H1 (cell line): ENCODE data around the gene LRRFIP1. TPM values are rescaled to one million over a fixed set of nuclear protein-coding genes. Genes with fewer than 3 reads are reported as not detected.

Experiments used
- CTCF ChIA-PET: fragments of 300-600 bp; sonication (Branson Sonifier 250); formaldehyde crosslinking; loops from one replicate; lab custom pipeline; 2021; ENCODE audit not compliant: partially characterized antibody; lab: Charles Lee
- POLR2A ChIA-PET: fragments of 300-600 bp; sonication (Branson Sonifier 250); formaldehyde crosslinking; loops from one replicate; lab custom pipeline; 2021; ENCODE audit warnings: inconsistent platforms; ENCODE audit not compliant: partially characterized antibody; lab: Charles Lee
- DNase-seq, 2 experiments: peaks; one replicate each; pipeline versions ENCODE4 v3.0.0 to v3.0.0-alpha.2; 2010 to 2022; ENCODE audit warnings: low spot score in 2 of 2, low read depth in 1 of 2, mixed read lengths in 1 of 2
- FAIRE-seq: peaks from 2 replicates; lab custom pipeline; 2011; peaks lifted over from hg19 to GRCh38; lab: Jason Lieb, UNC
- H2AFZ ChIP-seq: 2 replicates; pipeline ENCODE4 v1.8.1; 2012; ENCODE audit warnings: low read length, inconsistent platforms
- H2AK5ac ChIP-seq: 2 replicates; pipeline ENCODE4 v1.6.1; 2013; ENCODE audit warnings: low read depth, low read length
- H2BK120ac ChIP-seq: replicated peaks from 2 replicates; pipeline ENCODE3; 2013; ENCODE audit warnings: low read depth, low read length, inconsistent platforms
- H2BK12ac ChIP-seq: 2 replicates; pipeline ENCODE4 v1.6.1; 2013; ENCODE audit warnings: low read depth, low read length
- H2BK15ac ChIP-seq: 2 replicates; pipeline ENCODE4 v1.6.1; 2013; ENCODE audit warnings: low read length
- H2BK20ac ChIP-seq: 2 replicates; pipeline ENCODE4 v1.6.1; 2013; ENCODE audit warnings: low read length
- H2BK5ac ChIP-seq: 2 replicates; pipeline ENCODE4 v1.6.1; 2013; ENCODE audit warnings: low read depth, low read length
- H3K14ac ChIP-seq: 2 replicates; pipeline ENCODE4 v1.6.1; 2013; ENCODE audit warnings: inconsistent platforms; ENCODE audit not compliant: insufficient read length
- H3K18ac ChIP-seq: 2 replicates; pipeline ENCODE4 v1.6.1; 2013; ENCODE audit warnings: low read length; ENCODE audit errors: extremely low read depth
- H3K23ac ChIP-seq: 2 replicates; pipeline ENCODE4 v1.6.1; 2013; ENCODE audit warnings: inconsistent platforms; ENCODE audit not compliant: insufficient read length
- H3K23me2 ChIP-seq: 2 replicates; pipeline ENCODE4 v1.6.1; 2013; ENCODE audit warnings: low read depth, low read length
- H3K27ac ChIP-seq: 2 replicates; pipeline ENCODE4 v1.6.1; 2011; ENCODE audit warnings: low read depth, low read length, inconsistent platforms
- H3K27me3 ChIP-seq, 4 experiments: replicated peaks in 1 of 4; 1 replicate in 1 of 4; 2 replicates in 3 of 4; pipeline versions ENCODE4 v1.6.1 to v1.8.1; 2011 to 2013; ENCODE audit warnings: low read length in 3 of 4, mild to moderate bottlenecking in 3 of 4, inconsistent platforms in 2 of 4, mixed read lengths in 2 of 4, moderate library complexity in 1 of 4; ENCODE audit not compliant: control insufficient read depth in 3 of 4, insufficient read depth in 3 of 4; ENCODE audit errors: extremely low read depth in 1 of 4
- H3K36me3 ChIP-seq, 4 experiments: 2 replicates each; pipeline versions ENCODE4 v1.6.1 to v1.8.1; 2011 to 2013; ENCODE audit warnings: mild to moderate bottlenecking in 4 of 4, low read length in 3 of 4, moderate library complexity in 2 of 4, control low read depth in 1 of 4, inconsistent platforms in 1 of 4; ENCODE audit not compliant: insufficient read depth in 4 of 4, control insufficient read depth in 2 of 4
- H3K4ac ChIP-seq: replicated peaks from 2 replicates; pipeline ENCODE3; 2013; ENCODE audit warnings: low read length, low read depth, mixed read lengths, inconsistent platforms; ENCODE audit not compliant: insufficient read length
- H3K4me1 ChIP-seq, 4 experiments: replicated peaks in 1 of 4; 1 replicate in 1 of 4; 2 replicates in 3 of 4; pipeline versions ENCODE4 v1.6.1 to v1.8.1; 2011 to 2013; ENCODE audit warnings: low read length in 3 of 4, inconsistent platforms in 2 of 4, mixed read lengths in 1 of 4; ENCODE audit not compliant: insufficient read depth in 4 of 4, control insufficient read depth in 3 of 4
- H3K4me2 ChIP-seq, 2 experiments: 2 replicates each; pipeline versions ENCODE4 v1.6.1 to v1.8.1; 2011 to 2013; ENCODE audit warnings: low read depth in 2 of 2, low read length in 2 of 2, control low read depth in 1 of 2, inconsistent platforms in 1 of 2, mild to moderate bottlenecking in 1 of 2; ENCODE audit not compliant: insufficient read depth in 1 of 2
- H3K4me3 ChIP-seq, 4 experiments: fragments of 200-600, 300-600 bp in 1 of 4; sonication (generic), shearing (Covaris generic), sonication (Bioruptor Twin) in 1 of 4; 2 replicates each; pipeline versions ENCODE4 v1.5.1 to v1.8.1; 2011 to 2016; ENCODE audit warnings: low read length in 4 of 4, low read depth in 3 of 4, control low read depth in 2 of 4, inconsistent platforms in 2 of 4, mild to moderate bottlenecking in 2 of 4, mixed read lengths in 1 of 4, moderate library complexity in 1 of 4; ENCODE audit not compliant: insufficient read depth in 2 of 4; ENCODE audit errors: extremely low read depth in 1 of 4
- H3K56ac ChIP-seq: replicated peaks from 2 replicates; pipeline ENCODE3; 2013; ENCODE audit warnings: low read depth, mild to moderate bottlenecking, mixed read lengths, low read length, inconsistent platforms; ENCODE audit not compliant: insufficient read length
- H3K79me1 ChIP-seq: 2 replicates; pipeline ENCODE4 v1.6.1; 2013; ENCODE audit warnings: low read depth, low read length, control low read depth
- H3K79me2 ChIP-seq, 2 experiments: 2 replicates each; pipeline versions ENCODE4 v1.6.1 to v1.8.1; 2012 to 2013; ENCODE audit warnings: low read length in 2 of 2, mild to moderate bottlenecking in 2 of 2, inconsistent platforms in 1 of 2; ENCODE audit not compliant: insufficient read depth in 2 of 2, control insufficient read depth in 1 of 2
- H3K9ac ChIP-seq, 4 experiments: replicated peaks in 1 of 4; 1 replicate in 1 of 4; 2 replicates in 3 of 4; pipeline versions ENCODE4 v1.6.1 to v1.8.1; 2011 to 2013; ENCODE audit warnings: low read depth in 3 of 4, low read length in 3 of 4, control low read depth in 2 of 4, mild to moderate bottlenecking in 2 of 4, moderate library complexity in 2 of 4, inconsistent platforms in 1 of 4; ENCODE audit errors: extremely low read depth in 1 of 4
- H3K9me3 ChIP-seq, 2 experiments: 2 replicates each; pipeline versions ENCODE4 v1.6.1 to v1.8.1; 2012 to 2013; ENCODE audit warnings: mild to moderate bottlenecking in 2 of 2, moderate library complexity in 2 of 2, control low read depth in 1 of 2, inconsistent platforms in 1 of 2, low read depth in 1 of 2, low read length in 1 of 2, mixed read lengths in 1 of 2; ENCODE audit not compliant: insufficient read depth in 2 of 2
- H4K20me1 ChIP-seq, 2 experiments: replicated peaks in 1 of 2; 2 replicates each; pipeline versions ENCODE3 to v1.8.1; 2011 to 2013; ENCODE audit warnings: inconsistent platforms in 2 of 2, low read length in 2 of 2, mild to moderate bottlenecking in 1 of 2; ENCODE audit not compliant: insufficient read depth in 2 of 2, control insufficient read depth in 1 of 2
- H4K5ac ChIP-seq: 2 replicates; pipeline ENCODE4 v1.6.1; 2013; ENCODE audit warnings: low read length, low read depth, mixed read lengths, inconsistent platforms; ENCODE audit not compliant: insufficient read length
- H4K8ac ChIP-seq: 2 replicates; pipeline ENCODE4 v1.8.0; 2013; ENCODE audit warnings: mild to moderate bottlenecking, moderate library complexity, low read length, inconsistent platforms; ENCODE audit not compliant: insufficient read depth; ENCODE audit errors: extremely low read depth
- H4K91ac ChIP-seq: replicated peaks from 2 replicates; pipeline ENCODE3; 2013; ENCODE audit warnings: low read length, mixed read lengths, inconsistent platforms; ENCODE audit not compliant: insufficient read length
- BACH1 ChIP-seq: IDR thresholded peaks from 2 replicates; pipeline ENCODE4 v1.6.1; 2012; ENCODE audit warnings: low read length, improper control_type of control experiment
- FOSL1 ChIP-seq: IDR thresholded peaks from 2 replicates; pipeline ENCODE4 v1.6.1; 2011; ENCODE audit warnings: mild to moderate bottlenecking, low read depth, low read length, moderate library complexity; ENCODE audit not compliant: insufficient read depth
- GABPA ChIP-seq: IDR thresholded peaks from 2 replicates; pipeline ENCODE4 v1.6.1; 2011; ENCODE audit warnings: mild to moderate bottlenecking, low read length, moderate library complexity, borderline replicate concordance; ENCODE audit not compliant: insufficient read depth
- POU5F1 ChIP-seq: IDR thresholded peaks from 2 replicates; pipeline ENCODE4 v1.6.1; 2011; ENCODE audit warnings: low read depth, mild to moderate bottlenecking, low read length, moderate library complexity
- WGBS, 2 experiments: shearing (Covaris generic) in 1 of 2; methylation state at CpG; one replicate each; pipeline versions ENCODE4 v1.1.6 to v1.1.7; 2013 to 2015; ENCODE audit warnings: low lambda C conversion rate in 2 of 2, mixed read lengths in 2 of 2, inconsistent platforms in 1 of 2, low coverage in 1 of 2, missing lambda C conversion rate in 1 of 2; ENCODE audit not compliant: insufficient replicate concordance in 2 of 2, insufficient coverage in 1 of 2, insufficient read length in 1 of 2; ENCODE audit errors: extremely low coverage in 1 of 2, missing lambda C conversion rate in 1 of 2; 5-methylcytosine and 5-hydroxymethylcytosine counted together
- polyA plus RNA-seq, 7 experiments: library from polyadenylated mRNA; depleted of rRNA in 3 of 7; stranded (reverse) in 5 of 7; unstranded in 2 of 7; fragments of >200 nt in 5 of 7; fragments of 200-250 nt in 2 of 7; gene quantifications; 1 replicate in 5 of 7; 2 replicates in 1 of 7; 4 replicates in 1 of 7; pipeline versions ENCODE4 v1.2.1 to v1.2.3, GENCODE V29; 2011 to 2013; ENCODE audit warnings: missing spikeins in 2 of 7, mixed read lengths in 2 of 7
- total RNA-seq: library from RNA; stranded (reverse); fragmentation: NEBNext Ultra II Directional; extraction: Animal tissue kit (Norgen Biotek cat#: 25700); gene quantifications from 2 replicates; pipeline ENCODE4 v1.2.1, GENCODE V29; 2021
- TF ChIP-seq, protein P1 (sequence below), 3 experiments: IDR thresholded peaks; 1 replicate in 2 of 3; 2 replicates in 1 of 3; pipeline versions ENCODE4 v1.5.1 to v1.6.1; 2011; ENCODE audit warnings: low read length in 3 of 3, mild to moderate bottlenecking in 3 of 3, inconsistent platforms in 2 of 3, low read depth in 1 of 3, moderate library complexity in 1 of 3; ENCODE audit not compliant: insufficient read depth in 1 of 3; ENCODE audit errors: control extremely low read depth in 1 of 3

LRRFIP1 gene
- total and polyA plus RNA-seq, 2 of the 8 experiments (the other 6 are each of a cell fraction or from before 2014, with no cell fraction given), result 12.1 to 75.8 TPM

DNA sequence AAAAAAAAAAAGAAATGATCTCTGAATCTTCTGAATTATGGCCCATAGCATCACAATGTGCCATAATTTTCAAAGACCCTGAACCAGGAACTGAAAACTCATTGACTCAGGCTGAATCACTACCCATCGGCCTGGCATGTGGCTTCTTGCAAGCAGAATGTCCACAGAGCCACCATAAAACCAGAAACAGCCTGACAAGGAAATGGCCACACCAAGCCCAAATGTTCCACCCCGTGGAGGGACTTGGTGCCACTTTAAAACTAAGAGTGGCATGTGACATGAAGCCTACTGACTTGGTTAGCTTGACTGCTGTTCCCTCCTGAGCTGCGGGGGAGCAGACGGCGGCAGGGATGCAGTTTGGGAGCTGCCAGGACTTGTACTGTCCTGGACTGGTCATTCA, 100.0 kb downstream of the LRRFIP1 start:
- DNase-seq, result no peak
- Histone ChIP-seq H3K4me2 (no peak overlapping the region), H4K8ac (no peak overlapping the region), H3K9ac (no peak overlapping the region), H2BK12ac (no peak overlapping the region), H2AFZ (no peak overlapping the region), H2BK5ac (no peak overlapping the region), H3K27me3 (no peaks in the 10 kb centered on the region), H4K5ac (no peak overlapping the region), H3K36me3 (no peaks in the 10 kb centered on the region; a peak in 1 of 8 replicates), H4K91ac (no peak overlapping the region), H3K4me1 (peaks cover 1 to 11% (median 5%) of the 10 kb centered on the region in 4 experiments; a peak in 4 of 7 replicates), H3K9me3 (no peaks in the 10 kb centered on the region), H3K56ac (no peak overlapping the region), H3K23me2 (no peaks in the 10 kb centered on the region), H3K27ac (no peak overlapping the region), H3K18ac (no peak overlapping the region), H3K4ac (no peak overlapping the region), H3K4me3 (no peak overlapping the region), H3K79me2 (peaks cover 3 to 39% of the 10 kb centered on the region in 2 experiments; a peak in 3 of 4 replicates), H2BK15ac (peak overlapping the region; percentile 31; the same call in 1 of the 2 replicates), H3K23ac (no peak overlapping the region), H4K20me1 (peaks cover 3 to 9% of the 10 kb centered on the region in 2 experiments), H2BK120ac (no peak overlapping the region), H3K79me1 (peaks cover 10% of the 10 kb centered on the region; the same call in 1 of the 2 replicates), H2AK5ac (no peak overlapping the region), H2BK20ac (no peak overlapping the region), H3K14ac (no peak overlapping the region)
- no peak for FAIRE-seq
- TF ChIP-seq BACH1 (no peak), FOSL1 (no peak), POU5F1 (no peak), GABPA (no peak)
- TF ChIP-seq, protein P1, sequence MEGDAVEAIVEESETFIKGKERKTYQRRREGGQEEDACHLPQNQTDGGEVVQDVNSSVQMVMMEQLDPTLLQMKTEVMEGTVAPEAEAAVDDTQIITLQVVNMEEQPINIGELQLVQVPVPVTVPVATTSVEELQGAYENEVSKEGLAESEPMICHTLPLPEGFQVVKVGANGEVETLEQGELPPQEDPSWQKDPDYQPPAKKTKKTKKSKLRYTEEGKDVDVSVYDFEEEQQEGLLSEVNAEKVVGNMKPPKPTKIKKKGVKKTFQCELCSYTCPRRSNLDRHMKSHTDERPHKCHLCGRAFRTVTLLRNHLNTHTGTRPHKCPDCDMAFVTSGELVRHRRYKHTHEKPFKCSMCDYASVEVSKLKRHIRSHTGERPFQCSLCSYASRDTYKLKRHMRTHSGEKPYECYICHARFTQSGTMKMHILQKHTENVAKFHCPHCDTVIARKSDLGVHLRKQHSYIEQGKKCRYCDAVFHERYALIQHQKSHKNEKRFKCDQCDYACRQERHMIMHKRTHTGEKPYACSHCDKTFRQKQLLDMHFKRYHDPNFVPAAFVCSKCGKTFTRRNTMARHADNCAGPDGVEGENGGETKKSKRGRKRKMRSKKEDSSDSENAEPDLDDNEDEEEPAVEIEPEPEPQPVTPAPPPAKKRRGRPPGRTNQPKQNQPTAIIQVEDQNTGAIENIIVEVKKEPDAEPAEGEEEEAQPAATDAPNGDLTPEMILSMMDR (IDR thresholded peaks at IDR 0.05; ENCODE audit: control extremely low read depth in 1 of 3, insufficient read depth in 1 of 3, low read depth in 1 of 3, low read length in 3 of 3), result no peak
- WGBS, 2 experiments, result 95% methylated on average over 5 of the region's 5 CpGs; no CpG with 5 or more reads in 1 of the 2 experiments
- ChIA-PET CTCF (interaction anchor here (0.6 to 10.1 kb wide), 5 partner anchors 12 to 55 kb away, joined by 3 to 73 read pairs (median 4); no protein-coding TSS in a partner anchor), POLR2A (interaction anchor here (1.1 kb wide), 1 partner anchor 48 kb away, joined by 3 read pairs; no protein-coding TSS in a partner anchor)
